PC-3 (cell line): ENCODE results near the gene BHLHE40. TPM values are rescaled to one million over a fixed set of nuclear protein-coding genes. Genes with fewer than 3 reads are reported as not detected.

ENCODE experiments used
- ATAC-seq: fragments of 200-7000 bp; cut with Tn5 transposase; 2 replicates; pipeline ENCODE4 v1.9.1; 2020; ENCODE audit warnings: mild to moderate bottlenecking, moderate library complexity
- BruUV-seq: library from RNA; stranded (reverse); fragments of 400-500 nt; replicated peaks from 2 replicates; lab custom pipeline; 2021; lab: Mats Ljungman, UMichigan
- CTCF ChIA-PET: fragments of 300-600 bp; sonication (Branson Sonifier 250); formaldehyde crosslinking; loops from one replicate; lab custom pipeline; 2022; ENCODE audit warnings: antibody characterized with exemption; lab: Charles Lee
- POLR2A ChIA-PET: fragments of 300-600 bp; sonication (Branson Sonifier 250); formaldehyde crosslinking; loops from one replicate; lab custom pipeline; 2022; ENCODE audit warnings: antibody characterized with exemption; ENCODE audit not compliant: unreplicated experiment; lab: Charles Lee
- DNase-seq: peaks from one replicate; pipeline ENCODE4 v3.0.0-alpha.2; 2015
- H2AFZ ChIP-seq: fragments of 300-600 bp; sonication (generic); 2 replicates; pipeline ENCODE4 v1.6.0; 2016; ENCODE audit warnings: antibody characterized with exemption, low read length
- H3F3A ChIP-seq: fragments of 300-600 bp; sonication (generic); one replicate; pipeline ENCODE4 v1.6.0; 2017; ENCODE audit warnings: antibody characterized with exemption, low read length, control low read depth, mild to moderate bottlenecking; ENCODE audit not compliant: unreplicated experiment
- H3K27ac ChIP-seq: fragments of 300-600 bp; sonication (generic); 2 replicates; pipeline ENCODE4 v1.5.1; 2016; ENCODE audit warnings: mild to moderate bottlenecking, low read length
- H3K27me3 ChIP-seq: fragments of 300-600 bp; sonication (generic); 2 replicates; pipeline ENCODE4 v1.6.1; 2016; ENCODE audit warnings: low read length, mixed read lengths
- H3K36me3 ChIP-seq: fragments of 300-600 bp; sonication (generic); 2 replicates; pipeline ENCODE4 v1.6.1; 2016; ENCODE audit warnings: low read depth, mixed run types, low read length, mixed read lengths
- H3K4me1 ChIP-seq: fragments of 300-600 bp; sonication (generic); 2 replicates; pipeline ENCODE4 v1.5.1; 2016; ENCODE audit warnings: low read length; ENCODE audit not compliant: insufficient read depth
- H3K4me2 ChIP-seq: fragments of 300-600 bp; sonication (generic); 2 replicates; pipeline ENCODE4 v1.6.0; 2016; ENCODE audit warnings: low read length
- H3K4me3 ChIP-seq: fragments of 300-600 bp; sonication (generic); 2 replicates; pipeline ENCODE4 v1.5.1; 2016; ENCODE audit warnings: mild to moderate bottlenecking, low read length, mixed read lengths
- H3K79me2 ChIP-seq: fragments of 300-600 bp; sonication (generic); 2 replicates; pipeline ENCODE4 v1.6.1; 2017; ENCODE audit warnings: low read length, mixed read lengths
- H3K9ac ChIP-seq: fragments of 300-600 bp; sonication (generic); 2 replicates; pipeline ENCODE4 v1.6.0; 2016; ENCODE audit warnings: mild to moderate bottlenecking, low read length
- H3K9me2 ChIP-seq: fragments of 300-600 bp; sonication (generic); replicated peaks from 2 replicates; pipeline ENCODE4 v1.6.1; 2016; ENCODE audit warnings: mixed run types, low read length, mixed read lengths
- H3K9me3 ChIP-seq: fragments of 300-600 bp; sonication (generic); 2 replicates; pipeline ENCODE4 v1.6.1; 2016; ENCODE audit warnings: low read length, mixed read lengths
- H4K20me1 ChIP-seq: fragments of 300-600 bp; sonication (generic); 2 replicates; pipeline ENCODE4 v1.6.1; 2016; ENCODE audit warnings: low read length, mixed read lengths
- CTCF ChIP-seq: fragments of 300-600 bp; sonication (generic); conservative IDR thresholded peaks from 2 replicates; pipeline ENCODE4 v1.5.1; 2017; ENCODE audit warnings: antibody characterized with exemption, low read depth, mild to moderate bottlenecking, low read length
- EZH2 ChIP-seq: fragments of 300-600 bp; sonication (generic); IDR thresholded peaks from one replicate; pipeline ENCODE4 v1.6.1; 2017; ENCODE audit warnings: antibody characterized with exemption, mild to moderate bottlenecking, low read length; ENCODE audit not compliant: unreplicated experiment
- EZH2phosphoT487 ChIP-seq: fragments of 300-600 bp; sonication (generic); IDR thresholded peaks from 2 replicates; pipeline ENCODE4 v1.6.1; 2018; ENCODE audit warnings: mild to moderate bottlenecking, antibody characterized with exemption, low read length, borderline replicate concordance
- intact Hi-C: fragments of 100-400 bp; cut with micrococcal nuclease; formaldehyde crosslinking; loops from 2 replicates; pipeline ENCODE4 v1.9.0; 2023
- total RNA-seq: library from RNA; depleted of rRNA; stranded (reverse); fragments of >200 nt; gene quantifications from 2 replicates; pipeline ENCODE4 v1.2.3, GENCODE V29; 2014; rRNA removed

Gene BHLHE40
- total RNA-seq, 1 experiment from 2014 or later, result 256 TPM

- Histone ChIP-seq H3K9ac (no peak overlapping the region), H3K27ac (no peak overlapping the region), H3K36me3 (no peaks in the 10 kb centered on the region), H3K4me2 (no peak overlapping the region), H3K9me2 (no peaks in the 10 kb centered on the region), H3K4me3 (no peak overlapping the region), H2AFZ (no peak overlapping the region), H4K20me1 (no peaks in the 10 kb centered on the region), H3K9me3 (no peaks in the 10 kb centered on the region), H3F3A (no peaks in the 10 kb centered on the region), H3K79me2 (no peaks in the 10 kb centered on the region), H3K27me3 (no peaks in the 10 kb centered on the region), H3K4me1 (no peaks in the 10 kb centered on the region)
- CTCF ChIA-PET, result interaction anchor here (0.7 kb wide), 1 partner anchor 312 kb away, joined by 3 read pairs; no protein-coding TSS in a partner anchor
- no peak for TF ChIP-seq CTCF
- no peak for TF ChIP-seq EZH2phosphoT487
- TF ChIP-seq EZH2, result no peak
- intact Hi-C loops, result no loop called here
- POLR2A ChIA-PET, result no interaction called here
- no TSS peak for BruUV-seq
- ATAC-seq, result no peak
- no peak for DNase-seq
Measured at GRCh38 chr3:5032844-5033243, 53.6 kb downstream of the BHLHE40 start.

Other genes starting within 250 kb of the BHLHE40 start
- gene ARL8B, start 142.9 kb downstream of the BHLHE40 start, total RNA-seq, result 43.8 and 45.3 TPM in 2 replicates
- 39.4 and 49.6 TPM in 2 replicates for gene EDEM1, start 208.3 kb downstream of the BHLHE40 start, total RNA-seq